ENCODE results near the gene STK32B. TPM values are rescaled to one million over a fixed set of nuclear protein-coding genes. Genes with fewer than 3 reads are reported as not detected.

The STK32B gene
- total RNA-seq, 1 donor from 2014 or later = not detected

DNA sequence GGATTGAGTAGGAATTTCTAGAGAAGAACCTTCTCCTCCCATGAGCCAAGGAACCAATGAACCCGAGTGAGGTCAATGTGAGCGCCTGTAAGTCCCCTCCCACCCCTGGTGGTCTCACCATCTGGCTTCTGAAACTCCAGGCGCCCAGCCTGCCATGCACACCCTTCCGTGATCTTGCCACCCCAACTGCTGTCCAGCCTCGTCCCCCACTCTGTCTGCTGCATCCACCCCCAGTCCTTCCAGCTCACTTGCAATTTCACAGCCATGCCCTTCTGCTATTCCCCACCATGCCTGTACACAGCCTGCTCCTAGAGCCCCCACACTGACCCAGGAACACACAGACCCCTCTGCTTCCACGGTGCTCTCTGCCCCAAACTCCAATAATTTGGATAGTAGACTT lies 323.7 kb downstream of the STK32B start:
- Mint-ChIP-seq H3K4me1 (no peaks in the 10 kb centered on the region), H3K4me3 (no peak overlapping the region), H3K27ac (no peak overlapping the region), H3K27me3 (no peaks in the 10 kb centered on the region), H3K9me3 (peaks cover 10% of the 10 kb centered on the region), H3K36me3 (ENCODE audit: low read depth) (no peaks in the 10 kb centered on the region)
- ChIA-PET CTCF (no interaction called here), POLR2A (no interaction called here)
- DNase-seq = no peak
- no peak for ATAC-seq (ENCODE audit: low read depth)
- TF ChIP-seq, protein P1, sequence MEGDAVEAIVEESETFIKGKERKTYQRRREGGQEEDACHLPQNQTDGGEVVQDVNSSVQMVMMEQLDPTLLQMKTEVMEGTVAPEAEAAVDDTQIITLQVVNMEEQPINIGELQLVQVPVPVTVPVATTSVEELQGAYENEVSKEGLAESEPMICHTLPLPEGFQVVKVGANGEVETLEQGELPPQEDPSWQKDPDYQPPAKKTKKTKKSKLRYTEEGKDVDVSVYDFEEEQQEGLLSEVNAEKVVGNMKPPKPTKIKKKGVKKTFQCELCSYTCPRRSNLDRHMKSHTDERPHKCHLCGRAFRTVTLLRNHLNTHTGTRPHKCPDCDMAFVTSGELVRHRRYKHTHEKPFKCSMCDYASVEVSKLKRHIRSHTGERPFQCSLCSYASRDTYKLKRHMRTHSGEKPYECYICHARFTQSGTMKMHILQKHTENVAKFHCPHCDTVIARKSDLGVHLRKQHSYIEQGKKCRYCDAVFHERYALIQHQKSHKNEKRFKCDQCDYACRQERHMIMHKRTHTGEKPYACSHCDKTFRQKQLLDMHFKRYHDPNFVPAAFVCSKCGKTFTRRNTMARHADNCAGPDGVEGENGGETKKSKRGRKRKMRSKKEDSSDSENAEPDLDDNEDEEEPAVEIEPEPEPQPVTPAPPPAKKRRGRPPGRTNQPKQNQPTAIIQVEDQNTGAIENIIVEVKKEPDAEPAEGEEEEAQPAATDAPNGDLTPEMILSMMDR (IDR thresholded peaks at IDR 0.05) = no peak
- intact Hi-C loops (cut with micrococcal nuclease) = no loop called here

DNA sequence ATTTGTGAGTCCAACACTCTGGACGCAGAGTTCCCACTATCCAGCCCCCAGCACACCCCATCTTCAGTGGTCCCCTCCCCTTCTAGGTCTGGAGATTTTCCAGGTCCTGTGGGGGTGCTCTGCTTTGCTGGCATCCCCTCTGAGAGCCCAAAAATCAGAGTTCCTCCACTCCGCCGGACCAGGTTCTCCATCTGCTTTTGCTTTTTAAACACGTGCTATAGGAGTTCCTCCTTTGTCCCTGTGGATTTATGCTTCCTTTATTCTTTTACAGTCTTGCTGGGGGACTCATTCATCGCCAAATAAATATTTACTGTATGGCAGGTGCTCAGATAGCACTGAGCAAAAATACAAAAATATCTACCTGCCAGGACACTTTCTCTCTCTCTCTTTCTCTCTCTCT lies 324.7 kb downstream of the STK32B start:
- Mint-ChIP-seq H3K9me3 (peaks cover 10% of the 10 kb centered on the region), H3K4me1 (no peaks in the 10 kb centered on the region), H3K27ac (no peak overlapping the region), H3K27me3 (no peaks in the 10 kb centered on the region), H3K36me3 (ENCODE audit: low read depth) (no peaks in the 10 kb centered on the region), H3K4me3 (no peak overlapping the region)
- ChIA-PET CTCF (no interaction called here), POLR2A (no interaction called here)
- DNase-seq = no peak
- intact Hi-C loops (cut with micrococcal nuclease) = no loop called here
- TF ChIP-seq, protein P1 (IDR thresholded peaks at IDR 0.05) = no peak
- no peak for ATAC-seq (ENCODE audit: low read depth)

DNA sequence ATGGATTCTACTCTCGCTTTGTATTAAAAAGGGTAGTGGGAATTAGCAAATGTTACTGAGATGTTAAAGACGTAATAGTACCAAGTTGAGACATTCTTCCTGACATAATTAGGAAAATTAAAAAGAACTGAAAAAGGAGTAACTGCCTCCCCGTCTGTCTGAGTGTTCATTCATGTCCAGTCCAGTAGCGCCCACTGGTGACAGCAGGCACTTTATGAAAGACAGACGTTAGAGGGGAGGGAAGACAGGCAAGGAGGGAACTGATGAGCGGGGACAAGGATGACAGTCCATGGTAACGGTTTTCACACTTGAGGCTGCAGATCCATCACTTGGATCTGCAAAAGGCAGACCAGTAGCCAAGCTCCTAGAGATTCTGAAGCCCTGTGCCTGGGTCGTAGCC lies 326.7 kb downstream of the STK32B start:
- CTCF ChIA-PET = no interaction called here
- intact Hi-C loops (cut with micrococcal nuclease) = no loop called here
- H3K27ac Mint-ChIP-seq = no peak overlapping the region
- POLR2A ChIA-PET = no interaction called here
- H3K36me3 Mint-ChIP-seq (ENCODE audit: low read depth) = no peaks in the 10 kb centered on the region
- TF ChIP-seq, protein P1 (IDR thresholded peaks at IDR 0.05) = no peak
- no peak overlapping the region for H3K4me3 Mint-ChIP-seq
- H3K9me3 Mint-ChIP-seq = peaks cover 10% of the 10 kb centered on the region
- no peaks in the 10 kb centered on the region for H3K4me1 Mint-ChIP-seq
- H3K27me3 Mint-ChIP-seq = no peaks in the 10 kb centered on the region
- ATAC-seq (ENCODE audit: low read depth) = no peak
- no peak for DNase-seq

DNA sequence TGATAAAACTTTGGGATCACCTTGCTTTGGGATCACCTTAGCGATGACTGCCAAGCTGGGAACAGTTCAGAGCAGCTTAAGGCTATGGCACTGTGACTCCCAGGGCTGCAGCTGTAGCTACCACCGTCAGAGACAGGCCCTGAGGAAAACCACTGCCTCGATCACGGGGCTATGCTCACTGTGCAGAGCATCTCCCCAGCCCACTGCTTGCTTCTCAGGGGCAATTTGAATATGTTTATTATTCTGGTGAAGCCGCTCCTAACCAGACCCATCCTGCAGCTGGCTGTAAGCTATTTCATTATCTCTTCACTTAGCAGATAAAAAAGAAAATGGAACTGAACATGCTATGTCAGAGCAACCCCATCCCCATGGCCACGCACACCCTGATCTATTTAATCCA lies 328.6 kb downstream of the STK32B start:
- H3K36me3 Mint-ChIP-seq (ENCODE audit: low read depth) = no peaks in the 10 kb centered on the region
- TF ChIP-seq, protein P1 (IDR thresholded peaks at IDR 0.05) = no peak
- no peak for DNase-seq
- no peak overlapping the region for H3K27ac Mint-ChIP-seq
- ATAC-seq (ENCODE audit: low read depth) = no peak
- no peak overlapping the region for H3K4me3 Mint-ChIP-seq
- ChIA-PET POLR2A (no interaction called here), CTCF (no interaction called here)
- H3K4me1 Mint-ChIP-seq = no peaks in the 10 kb centered on the region
- H3K9me3 Mint-ChIP-seq = peaks cover 5% of the 10 kb centered on the region
- H3K27me3 Mint-ChIP-seq = no peaks in the 10 kb centered on the region
- intact Hi-C loops (cut with micrococcal nuclease) = no loop called here

DNA sequence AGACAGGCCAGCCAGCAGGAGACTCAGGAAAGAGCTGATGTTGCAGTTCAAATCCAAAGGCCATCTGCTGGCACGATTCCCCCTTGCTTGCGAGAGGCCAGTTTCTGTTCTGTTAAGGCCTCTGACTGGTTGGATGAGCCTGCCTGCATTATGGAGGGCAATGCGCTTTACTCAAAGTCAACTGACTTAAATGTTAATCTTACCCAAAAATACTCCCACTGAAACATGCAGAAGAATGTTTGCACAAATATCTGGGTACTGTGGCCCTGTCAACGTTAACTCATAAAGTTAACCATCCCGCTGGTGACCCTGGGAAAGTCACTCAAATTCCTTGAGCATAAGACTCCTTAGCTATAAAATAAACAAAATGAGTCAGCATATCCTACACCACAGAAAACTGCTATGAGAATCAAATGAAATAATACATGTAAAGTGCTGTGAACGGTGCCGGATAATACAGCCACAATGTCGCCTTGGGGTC lies 330.7 kb downstream of the STK32B start:
- intact Hi-C loops (cut with micrococcal nuclease) = no loop called here
- TF ChIP-seq, protein P1 (IDR thresholded peaks at IDR 0.05) = no peak
- Mint-ChIP-seq H3K4me3 (no peak overlapping the region), H3K27me3 (no peaks in the 10 kb centered on the region), H3K27ac (no peak overlapping the region), H3K36me3 (ENCODE audit: low read depth) (no peaks in the 10 kb centered on the region), H3K9me3 (peaks cover 5% of the 10 kb centered on the region), H3K4me1 (no peaks in the 10 kb centered on the region)
- POLR2A ChIA-PET = no interaction called here
- CTCF ChIA-PET = no interaction called here
- DNase-seq (no peak), ATAC-seq (ENCODE audit: low read depth) (no peak)

Data from activated B cell treated with CpG ODN at 0.5 μM for 24 hours (primary cell).